Stimulated activated CD4-positive, alpha-beta T cell treated with anti-CD3 and anti-CD28 coated beads, Interleukin-12 subunit alpha, Interleukin-12 subunit beta, amount 100 ng/mL, for 4 hours (primary cell): ENCODE data around the gene FHAD1.

Source experiments
- DNase-seq: peaks from one replicate; pipeline ENCODE4 v3.0.0-alpha.2; 2020

Gene FHAD1

DNA sequence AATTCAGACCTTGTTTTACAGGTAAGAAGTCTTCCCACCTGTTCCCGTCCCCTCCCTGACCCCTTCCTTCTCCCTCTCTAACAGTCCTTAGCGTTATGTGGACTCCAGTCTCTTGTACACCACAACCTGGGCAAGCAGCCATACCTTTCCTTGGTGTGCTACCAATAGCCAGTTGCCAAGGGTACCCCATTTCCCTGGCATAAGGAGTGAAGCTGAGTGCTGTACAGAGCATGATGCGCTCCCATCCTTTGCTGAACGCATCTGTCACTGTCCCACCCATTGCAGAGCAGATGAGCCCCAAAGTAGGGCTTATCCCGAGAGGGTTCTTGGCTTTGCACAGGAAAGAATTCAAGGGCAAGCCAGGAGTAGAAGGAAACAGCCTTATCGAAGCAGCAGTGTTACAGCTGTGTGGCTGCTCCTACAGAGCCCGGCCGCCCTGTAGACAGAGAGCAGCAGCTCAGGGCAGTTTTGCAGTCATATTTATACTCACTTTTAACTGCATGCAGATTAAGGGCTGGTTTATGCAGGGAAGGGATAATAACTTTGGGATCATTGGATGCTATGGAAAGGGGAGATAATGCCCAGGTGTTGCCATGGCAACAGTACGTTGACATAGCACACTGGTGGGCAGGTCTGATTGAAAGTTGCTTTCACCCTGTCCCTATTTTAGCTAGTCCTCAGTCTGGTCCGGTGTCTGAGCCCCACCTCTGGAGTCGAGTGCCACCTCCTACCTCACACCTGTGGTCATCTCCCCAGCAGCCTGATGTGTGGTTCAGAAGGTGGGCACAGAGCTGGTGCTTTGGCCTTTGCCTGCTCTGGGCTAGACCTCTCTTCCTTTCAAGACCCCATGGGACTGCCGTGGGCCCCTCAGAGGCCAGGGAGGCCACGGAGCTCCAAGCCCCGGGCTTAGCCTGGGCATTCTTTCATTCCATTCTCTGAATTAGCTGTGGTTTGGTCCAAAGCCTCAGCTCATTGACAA lies 5.1 kb downstream of the FHAD1 start:
- DNase-seq = no peak

- no peak for DNase-seq
Observed at GRCh38 chr1:15254559-15254958, 7.5 kb downstream of the FHAD1 start.

DNA sequence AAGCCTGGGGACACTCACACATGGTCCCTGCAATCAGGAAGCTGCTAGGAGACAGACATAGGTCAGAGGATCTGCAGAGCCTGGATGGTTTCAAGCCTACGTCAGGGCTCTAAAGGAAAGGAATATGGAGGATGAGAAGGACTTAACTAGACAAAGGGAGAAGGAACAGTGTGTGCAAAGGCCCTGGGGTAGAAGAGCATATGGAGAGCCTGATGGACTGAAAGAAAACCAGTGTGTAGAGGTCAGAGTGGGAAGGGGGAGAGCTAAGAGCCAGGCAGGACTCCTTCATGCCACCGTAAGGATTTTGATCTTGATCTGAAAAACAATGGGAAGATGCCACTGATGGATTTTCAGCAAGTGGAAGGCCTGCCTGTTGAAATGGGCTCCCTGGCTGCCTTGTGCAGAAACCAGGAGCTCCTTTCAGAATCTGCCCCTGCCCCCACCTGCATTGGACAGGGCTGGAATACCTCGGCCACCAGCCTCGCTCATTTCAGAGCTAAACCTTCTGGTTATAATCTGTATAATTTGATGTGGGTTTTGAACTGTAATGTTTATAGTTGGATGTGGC lies 8.6 kb downstream of the FHAD1 start:
- DNase-seq = no peak

- DNase-seq = no peak
Observed at GRCh38 chr1:15256584-15256983, 9.6 kb downstream of the FHAD1 start.

GRCh38 chr1:15257309-15257708 lies 10.3 kb downstream of the FHAD1 start:
- DNase-seq = no peak

- no peak for DNase-seq
Observed at GRCh38 chr1:15258833-15259621, 12.0 kb downstream of the FHAD1 start.

DNA sequence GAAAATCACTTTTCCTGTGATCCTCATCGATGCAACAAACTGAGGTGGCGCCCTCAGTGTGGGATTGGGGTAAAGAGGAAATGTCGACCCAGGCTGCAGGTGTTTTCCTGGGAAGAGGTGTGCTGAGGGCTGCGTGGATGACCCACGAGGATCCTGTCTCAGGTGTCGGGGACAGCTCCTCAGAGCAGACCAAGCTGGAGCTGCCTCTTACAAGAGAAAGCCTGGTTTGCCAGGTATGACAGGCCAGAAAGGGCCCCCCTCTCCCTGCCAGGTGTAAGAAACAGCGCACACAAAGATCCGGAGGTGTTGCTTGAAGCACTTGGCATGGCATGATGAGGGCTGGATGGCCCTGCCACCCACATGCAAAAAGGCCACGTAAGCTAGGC lies 12.6 kb downstream of the FHAD1 start:
- DNase-seq = no peak

DNA sequence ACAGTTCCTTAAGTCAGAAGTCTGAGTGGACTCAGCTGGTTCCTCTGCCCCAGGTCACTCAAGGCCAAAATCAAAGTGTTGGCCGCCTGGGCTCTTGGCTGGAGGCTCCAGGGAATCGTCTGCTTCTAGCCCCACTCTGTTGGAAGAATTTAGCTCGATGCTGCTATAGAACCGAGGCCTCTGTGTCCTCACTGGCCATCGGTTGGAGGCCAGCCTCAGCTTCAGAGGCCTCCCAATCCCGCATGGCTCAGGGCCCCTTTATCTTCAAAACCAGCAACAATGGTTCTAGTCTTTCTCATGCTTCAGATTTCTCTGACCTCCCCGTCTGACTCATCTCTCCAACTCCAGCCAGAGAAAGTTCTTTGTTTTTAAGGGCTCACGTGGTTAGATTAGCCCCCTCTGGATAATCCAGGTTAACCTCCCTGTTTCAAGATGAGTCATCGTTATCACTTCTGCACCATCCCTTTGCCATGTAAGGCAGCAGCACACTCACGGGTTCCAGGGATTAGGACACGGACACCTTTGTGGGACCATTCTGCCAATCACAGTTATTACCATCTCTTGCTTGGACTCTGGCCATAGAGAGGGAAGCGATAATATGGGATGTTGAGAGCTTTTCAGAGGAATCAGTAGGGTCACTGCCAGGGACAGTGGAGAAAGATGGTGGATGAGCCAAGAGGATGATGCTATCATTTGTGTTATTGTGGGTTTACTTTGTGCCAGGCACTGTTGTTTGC lies 13.6 kb downstream of the FHAD1 start:
- no peak for DNase-seq

GRCh38 chr1:15261155-15262002 lies 14.4 kb downstream of the FHAD1 start:
- DNase-seq = no peak

DNA sequence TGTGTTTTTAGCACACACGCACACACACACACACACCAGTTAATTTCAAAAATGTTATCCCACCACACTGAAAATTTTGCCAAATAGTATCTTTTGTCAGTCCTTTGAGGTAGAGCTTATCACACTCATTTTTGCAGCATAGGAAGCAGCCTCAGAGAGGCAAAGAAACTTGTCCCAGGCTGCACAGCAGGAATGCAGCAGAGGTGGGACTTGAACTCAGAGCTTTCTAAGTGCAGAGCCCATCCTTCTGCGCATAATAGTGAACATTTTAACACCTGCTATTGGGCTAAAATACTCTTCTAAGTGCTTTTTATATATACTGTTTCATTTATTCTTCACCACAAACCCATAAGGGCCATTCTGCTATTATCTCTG lies 15.0 kb downstream of the FHAD1 start:
- DNase-seq = no peak

DNA sequence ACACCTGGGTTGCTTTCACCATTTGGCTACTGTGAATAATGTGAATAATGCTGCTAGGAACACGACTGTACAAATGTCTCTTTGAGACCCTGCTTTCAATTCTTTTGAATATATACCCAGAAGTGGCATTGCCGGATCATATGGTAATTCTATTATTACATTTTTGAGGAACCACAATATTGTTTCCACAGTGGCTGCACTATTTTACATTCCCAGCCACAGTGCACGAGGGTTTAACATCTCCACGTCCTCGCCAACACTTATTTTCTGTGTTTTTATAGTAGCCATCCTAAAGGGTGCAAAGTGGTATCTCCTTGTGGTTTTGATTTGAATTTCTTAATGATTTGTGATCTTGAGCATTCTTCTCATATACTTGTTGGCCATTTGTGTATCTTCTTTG lies 15.7 kb downstream of the FHAD1 start:
- no peak for DNase-seq

DNA sequence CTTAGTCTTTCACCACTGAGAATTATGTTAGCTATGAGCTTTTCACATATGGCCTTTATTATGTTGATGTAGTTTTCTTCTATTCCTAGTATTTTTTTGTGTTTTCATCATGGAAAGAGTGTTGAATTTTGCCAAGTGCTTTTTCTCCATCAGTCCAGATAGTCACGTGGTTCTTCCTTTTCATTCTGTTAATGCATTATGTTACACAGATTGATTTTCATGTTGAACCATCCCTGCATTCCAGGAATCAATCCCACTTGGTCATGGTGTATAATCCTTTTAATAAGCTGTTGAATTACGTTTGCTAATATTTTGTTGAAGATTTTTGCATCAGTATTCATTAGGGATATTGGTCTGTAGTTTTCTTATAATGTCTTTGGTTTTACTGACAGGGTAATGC lies 17.7 kb downstream of the FHAD1 start:
- DNase-seq = no peak

GRCh38 chr1:15271196-15271595 lies 24.2 kb downstream of the FHAD1 start:
- no peak for DNase-seq

- DNase-seq = peak; percentile 21
Observed at GRCh38 chr1:15272009-15272781, 25.2 kb downstream of the FHAD1 start.

- no peak for DNase-seq
Observed at GRCh38 chr1:15272782-15273127, 25.7 kb downstream of the FHAD1 start.

GRCh38 chr1:15273274-15273673 lies 26.3 kb downstream of the FHAD1 start:
- DNase-seq = no peak

DNA sequence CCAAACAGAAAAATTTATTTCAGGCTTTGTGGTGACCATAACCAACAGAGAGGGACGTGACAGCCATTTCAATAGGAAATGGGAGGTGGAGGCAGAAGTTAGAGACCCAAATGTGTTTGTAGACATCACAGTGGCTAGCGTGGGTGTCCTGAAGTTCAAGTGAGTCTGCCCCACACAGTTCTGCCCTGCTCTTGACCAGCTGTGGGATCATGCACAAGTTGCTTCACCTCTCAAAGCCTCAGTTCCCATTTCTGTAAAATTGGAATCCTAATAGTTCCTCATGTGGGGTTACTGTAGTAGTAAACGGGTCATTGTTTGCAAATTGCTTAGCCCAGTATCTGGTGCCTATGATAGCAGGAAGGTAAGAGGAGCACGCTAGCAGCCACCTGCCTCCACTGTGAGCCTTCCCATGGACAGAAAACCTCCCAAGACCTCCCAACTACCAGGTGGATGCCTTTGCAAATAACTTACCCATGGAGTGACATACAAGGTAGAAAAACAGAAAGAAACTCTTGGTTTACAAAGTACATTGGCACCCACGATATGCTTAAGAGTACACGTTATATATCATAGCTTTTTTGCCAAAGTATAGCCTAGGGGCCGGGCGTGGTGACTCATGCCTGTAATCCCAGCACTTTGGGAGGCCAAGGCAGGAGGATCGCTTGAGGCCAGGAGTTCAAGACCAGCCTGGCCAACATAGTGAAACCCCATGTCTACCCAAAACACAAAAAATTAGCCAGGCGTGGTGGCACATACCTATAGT lies 29.1 kb downstream of the FHAD1 start:
- no peak for DNase-seq

DNA sequence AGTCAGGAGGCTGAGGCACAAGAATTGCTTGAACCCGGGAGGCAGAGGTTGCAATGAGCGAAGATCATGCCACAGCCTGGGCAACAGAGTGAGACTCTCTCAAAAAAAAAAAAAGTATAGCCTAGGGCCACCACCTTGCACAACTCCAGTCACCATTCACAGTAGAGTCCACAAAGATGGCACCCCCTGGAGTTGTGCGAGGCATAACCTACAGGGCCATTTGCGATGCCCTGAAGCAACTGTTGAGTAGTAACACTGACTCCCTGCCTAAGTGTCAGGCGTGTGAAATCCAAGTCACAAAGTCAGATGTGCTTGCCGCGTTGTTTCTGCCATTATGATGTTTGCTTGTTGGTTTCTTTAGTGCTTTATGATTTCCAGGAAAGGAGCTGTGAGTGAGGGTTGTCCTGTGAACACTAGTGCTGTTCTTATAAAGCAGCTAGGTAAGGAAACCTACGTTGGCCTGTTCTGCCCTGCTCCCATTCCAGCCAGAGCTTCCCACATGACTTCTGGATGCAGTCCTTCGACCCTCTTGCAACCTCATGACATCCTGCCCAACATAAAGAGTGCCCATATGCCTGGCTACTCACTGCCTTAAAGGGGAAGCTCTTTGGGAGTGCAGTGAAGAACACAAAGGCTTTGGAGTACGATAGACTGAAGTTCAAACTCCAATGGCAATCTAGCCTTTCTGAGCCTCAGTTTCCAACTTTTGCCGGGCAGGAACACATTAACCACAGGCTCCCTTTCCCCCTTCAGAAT lies 29.8 kb downstream of the FHAD1 start:
- no peak for DNase-seq

DNA sequence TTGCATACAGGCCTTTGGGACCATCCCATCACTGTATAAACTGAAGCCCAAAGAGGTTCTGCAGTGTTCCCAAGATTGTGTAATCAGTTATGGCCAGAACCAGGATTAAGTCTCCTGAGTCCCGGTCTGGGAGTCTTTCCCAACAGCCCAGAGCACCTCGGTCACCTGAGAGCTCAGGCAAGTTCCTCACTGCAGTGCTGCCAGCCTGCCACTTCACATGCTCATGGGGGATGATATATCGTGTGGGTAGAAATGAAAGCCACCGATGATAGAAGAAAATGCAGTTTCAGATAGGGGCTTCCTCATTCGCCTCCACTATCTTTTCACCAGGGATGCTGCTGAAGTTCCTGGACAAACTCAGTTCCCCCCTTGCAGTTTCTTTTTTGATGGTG lies 30.4 kb downstream of the FHAD1 start:
- DNase-seq = no peak

GRCh38 chr1:15277933-15278332 lies 30.9 kb downstream of the FHAD1 start:
- DNase-seq = no peak
